ENCODE results near the gene DEPDC5.

GRCh38 chr22:31945971-31946680 is 192.3 kb downstream of the DEPDC5 start:
- TF ChIP-seq CTCF (IDR thresholded peaks at IDR 0.05) (no peak), POLR2A (IDR thresholded peaks at IDR 0.05) (no peak)

Data from Peyer's patch (tissue), 4 donors.